GM15510 (cell line): Measurements from ENCODE around the gene NUDT5.

ENCODE experiments used
- POLR2A ChIP-seq: IDR thresholded peaks from 3 replicates; pipeline ENCODE4 v1.6.1; 2011; ENCODE audit warnings: borderline replicate concordance; ENCODE audit not compliant: insufficient read length; ENCODE audit errors: extremely low read depth

NUDT5 gene

GRCh38 chr10:12212454-12212853, 16.8 kb upstream of the NUDT5 start:
- no peak for TF ChIP-seq POLR2A

GRCh38 chr10:12208460-12208859, 12.8 kb upstream of the NUDT5 start:
- TF ChIP-seq POLR2A = no peak

GRCh38 chr10:12207114-12207513, 11.4 kb upstream of the NUDT5 start:
- no peak for TF ChIP-seq POLR2A

- no peak for TF ChIP-seq POLR2A
Observed at GRCh38 chr10:12205082-12205481, 9.4 kb upstream of the NUDT5 start.

GRCh38 chr10:12202226-12202625, 6.5 kb upstream of the NUDT5 start:
- TF ChIP-seq POLR2A = no peak

GRCh38 chr10:12201543-12201942, 5.9 kb upstream of the NUDT5 start:
- TF ChIP-seq POLR2A = no peak

GRCh38 chr10:12200850-12201249, 5.2 kb upstream of the NUDT5 start:
- TF ChIP-seq POLR2A = no peak

- no peak for TF ChIP-seq POLR2A
Observed at GRCh38 chr10:12198156-12198555, 2.5 kb upstream of the NUDT5 start.

- no peak for TF ChIP-seq POLR2A
Observed at GRCh38 chr10:12196531-12197211, 980 bp upstream of the NUDT5 start.

- TF ChIP-seq POLR2A = no peak
Observed at GRCh38 chr10:12195281-12195602, 449 bp downstream of the NUDT5 start.

- TF ChIP-seq POLR2A = no peak
Observed at GRCh38 chr10:12194752-12195271, 879 bp downstream of the NUDT5 start.

GRCh38 chr10:12193193-12193592, 2.5 kb downstream of the NUDT5 start:
- TF ChIP-seq POLR2A = no peak

GRCh38 chr10:12191715-12192114, 4.0 kb downstream of the NUDT5 start:
- TF ChIP-seq POLR2A = no peak

GRCh38 chr10:12189426-12189825, 6.3 kb downstream of the NUDT5 start:
- no peak for TF ChIP-seq POLR2A

GRCh38 chr10:12188656-12189055, 7.0 kb downstream of the NUDT5 start:
- no peak for TF ChIP-seq POLR2A

- TF ChIP-seq POLR2A = no peak
Observed at GRCh38 chr10:12187321-12187905, 8.3 kb downstream of the NUDT5 start.

GRCh38 chr10:12186323-12186722, 9.4 kb downstream of the NUDT5 start:
- no peak for TF ChIP-seq POLR2A

- TF ChIP-seq POLR2A = no peak
Observed at GRCh38 chr10:12184165-12184564, 11.5 kb downstream of the NUDT5 start.
